NCI-H345 treated with DMSO at 0.1 percent for 48 hours (cell line): ENCODE measurements around the gene ENPP6.
"Not testable (repeated sequence)": the region's sequence is repeated elsewhere in the genome, so short reads cannot be mapped to it uniquely, and the experiment has no call there.

Source experiments
- DNase-seq: peaks from one replicate; lab custom pipeline; 2025; ENCODE audit not compliant: unreplicated experiment; lab: John Stamatoyannopoulos, UW

ENPP6 gene

GRCh38 chr4:184150102-184150839, 67.4 kb downstream of the ENPP6 start:
- no peak for DNase-seq

- no peak for DNase-seq
These were observed 68.7 kb downstream of the ENPP6 start for GRCh38 chr4:184148738-184149637.

DNA sequence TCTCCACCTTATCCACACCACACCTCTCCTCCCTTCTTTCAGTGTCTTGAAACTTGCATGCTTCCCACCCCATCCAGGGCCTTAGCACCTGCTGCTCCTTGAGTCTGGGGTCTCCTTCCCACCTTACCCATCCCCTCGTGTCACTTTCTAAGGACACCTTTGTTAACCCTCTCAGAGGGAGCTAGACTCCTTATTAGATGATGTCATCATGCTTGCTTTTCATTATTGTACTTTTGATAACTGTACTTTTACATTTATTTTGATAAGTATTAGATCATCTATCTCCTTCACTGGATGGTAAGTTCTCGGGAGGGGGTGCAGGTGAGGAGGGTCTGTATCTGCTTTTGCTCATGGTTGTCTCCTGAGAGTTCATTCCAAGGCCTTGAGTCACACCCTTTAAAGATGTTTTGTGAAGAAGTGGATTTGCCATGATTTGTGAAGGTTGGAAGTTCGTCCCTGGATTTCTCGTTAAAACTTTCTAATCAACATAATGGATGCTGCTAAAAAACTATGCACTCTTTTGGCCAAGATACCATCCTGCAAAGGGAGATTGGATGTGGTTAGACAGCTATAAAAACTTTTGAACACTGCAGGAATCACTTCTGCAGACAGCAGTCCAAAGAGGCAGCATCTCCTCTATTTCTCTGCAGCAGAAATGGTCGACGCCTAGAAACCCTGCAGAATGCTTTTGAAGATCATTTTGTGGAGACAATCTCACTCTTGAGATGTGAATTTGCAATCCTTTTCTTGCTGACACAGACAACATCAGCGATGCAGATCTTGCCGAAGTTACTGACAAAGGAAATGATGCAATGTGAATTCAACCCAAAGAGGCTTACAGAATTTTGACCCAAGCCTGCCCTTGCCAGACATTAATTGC, 69.6 kb downstream of the ENPP6 start:
- DNase-seq: no peak

DNA sequence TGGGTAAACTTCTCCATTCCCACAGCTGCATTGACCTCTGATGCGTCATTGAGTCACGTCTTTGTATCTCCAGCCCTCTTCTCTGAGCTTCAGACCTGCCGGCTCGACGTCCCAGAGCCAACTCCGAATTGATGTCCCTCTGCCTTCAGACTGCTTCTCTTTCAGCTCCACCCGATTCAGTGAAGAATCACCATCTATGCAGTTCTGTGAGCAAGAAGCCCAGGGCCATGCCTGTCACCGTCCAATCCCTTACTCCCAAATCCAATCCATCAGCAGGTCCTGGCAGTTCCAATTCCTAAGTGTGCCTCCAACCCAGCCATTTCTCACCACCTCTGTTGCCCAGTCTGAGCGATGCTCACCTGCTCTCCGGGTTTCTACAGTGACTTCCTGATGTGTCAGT, 70.7 kb downstream of the ENPP6 start:
- DNase-seq: no peak

- no peak for DNase-seq
These were observed 72.1 kb downstream of the ENPP6 start for GRCh38 chr4:184145596-184145995.

GRCh38 chr4:184143770-184144564, 73.7 kb downstream of the ENPP6 start:
- no peak for DNase-seq

DNA sequence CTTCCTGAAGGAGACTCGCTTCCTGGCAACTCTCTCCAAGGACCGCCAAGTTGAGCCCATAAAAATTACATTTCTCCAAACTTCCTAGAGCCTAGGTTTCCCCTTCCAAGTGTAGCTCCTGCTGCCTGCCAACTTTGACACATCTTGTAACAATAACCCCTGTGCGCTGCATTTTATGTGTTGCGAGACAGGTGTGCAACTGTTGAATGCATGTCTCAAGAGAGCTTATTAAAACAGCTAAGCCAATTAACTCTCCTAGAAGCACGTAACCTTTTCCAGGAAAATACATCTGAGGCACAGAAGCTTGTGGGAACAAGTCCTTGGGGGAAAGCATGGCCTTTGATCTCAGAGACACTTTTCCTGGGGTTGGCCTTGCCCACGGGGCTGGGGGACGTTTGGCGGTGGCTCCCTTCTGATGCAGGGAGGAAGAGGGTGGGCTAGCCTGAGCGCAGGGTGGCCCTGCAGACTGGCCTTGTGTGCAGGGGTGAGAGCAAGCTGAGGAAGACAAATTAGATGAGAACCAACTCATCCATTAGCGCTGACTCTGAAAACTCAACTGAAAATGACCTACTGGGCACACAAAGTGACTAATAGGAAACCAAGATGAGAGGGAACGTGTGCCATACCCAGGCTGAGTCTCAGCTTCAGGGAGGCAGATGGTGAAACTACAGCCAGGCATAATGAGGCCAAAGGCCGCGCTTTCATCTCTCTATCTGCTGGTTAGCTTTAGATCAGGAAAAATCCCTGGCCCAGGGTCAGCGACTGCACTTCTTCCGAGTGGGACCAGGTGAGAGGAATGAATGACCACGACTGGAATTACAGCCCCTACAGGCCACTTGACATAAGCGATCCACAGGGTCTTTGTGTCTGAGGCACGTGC, 75.3 kb downstream of the ENPP6 start:
- DNase-seq: no peak

DNA sequence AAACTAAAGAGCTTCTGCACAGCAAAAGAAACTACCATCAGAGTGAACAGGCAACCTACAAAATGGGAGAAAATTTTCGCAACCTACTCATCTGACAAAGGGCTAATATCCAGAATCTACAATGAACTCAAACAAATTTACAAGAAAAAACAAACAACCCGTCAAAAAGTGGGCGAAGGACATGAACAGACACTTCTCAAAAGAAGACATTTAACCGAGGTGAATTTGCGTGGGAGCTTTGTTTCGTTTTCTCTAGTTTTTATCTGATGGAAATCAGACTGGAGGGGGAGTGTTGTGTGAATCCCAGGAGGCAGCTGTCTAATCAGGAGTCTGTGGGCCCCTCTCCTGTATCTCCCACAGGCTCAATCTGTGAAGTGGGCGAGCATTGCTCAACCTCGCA, 76.8 kb downstream of the ENPP6 start:
- DNase-seq: not testable (repeated sequence)

DNA sequence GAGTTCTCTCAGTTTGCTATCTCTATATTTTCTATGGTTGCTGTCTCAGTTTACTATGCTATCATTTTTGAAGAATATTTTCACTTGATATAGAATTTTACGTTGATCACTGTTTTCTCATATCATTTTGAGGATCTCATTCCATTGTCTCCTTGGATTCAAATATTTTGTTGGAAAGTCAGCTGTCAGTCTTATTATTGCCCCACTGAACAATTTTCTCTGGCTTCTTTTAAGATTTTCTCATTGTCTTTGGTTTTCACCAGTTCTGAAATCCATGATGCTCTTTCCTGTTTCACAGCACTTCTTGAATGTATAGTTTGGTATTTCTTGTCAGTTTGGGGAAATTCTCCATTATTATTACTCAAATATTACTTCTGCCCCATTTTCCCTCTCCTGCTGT, 81.1 kb downstream of the ENPP6 start:
- no peak for DNase-seq

DNA sequence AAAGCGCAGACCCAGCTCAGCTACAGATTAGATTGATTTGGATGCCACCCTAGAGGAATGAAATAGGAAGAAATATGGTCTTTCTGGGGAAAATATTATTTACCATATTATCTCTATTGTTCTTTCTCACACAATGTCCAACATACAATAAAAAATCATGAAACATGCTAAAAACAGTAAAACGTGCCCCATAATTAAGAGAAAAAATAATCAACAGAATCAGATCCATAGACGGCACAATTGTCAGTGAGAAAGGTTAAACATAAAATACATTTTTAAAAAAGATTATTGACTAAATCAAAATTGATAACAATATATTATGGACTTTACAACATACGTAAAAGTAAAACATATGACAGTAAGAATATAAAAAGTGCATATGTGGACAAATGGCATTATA, 90.9 kb downstream of the ENPP6 start:
- no peak for DNase-seq

DNA sequence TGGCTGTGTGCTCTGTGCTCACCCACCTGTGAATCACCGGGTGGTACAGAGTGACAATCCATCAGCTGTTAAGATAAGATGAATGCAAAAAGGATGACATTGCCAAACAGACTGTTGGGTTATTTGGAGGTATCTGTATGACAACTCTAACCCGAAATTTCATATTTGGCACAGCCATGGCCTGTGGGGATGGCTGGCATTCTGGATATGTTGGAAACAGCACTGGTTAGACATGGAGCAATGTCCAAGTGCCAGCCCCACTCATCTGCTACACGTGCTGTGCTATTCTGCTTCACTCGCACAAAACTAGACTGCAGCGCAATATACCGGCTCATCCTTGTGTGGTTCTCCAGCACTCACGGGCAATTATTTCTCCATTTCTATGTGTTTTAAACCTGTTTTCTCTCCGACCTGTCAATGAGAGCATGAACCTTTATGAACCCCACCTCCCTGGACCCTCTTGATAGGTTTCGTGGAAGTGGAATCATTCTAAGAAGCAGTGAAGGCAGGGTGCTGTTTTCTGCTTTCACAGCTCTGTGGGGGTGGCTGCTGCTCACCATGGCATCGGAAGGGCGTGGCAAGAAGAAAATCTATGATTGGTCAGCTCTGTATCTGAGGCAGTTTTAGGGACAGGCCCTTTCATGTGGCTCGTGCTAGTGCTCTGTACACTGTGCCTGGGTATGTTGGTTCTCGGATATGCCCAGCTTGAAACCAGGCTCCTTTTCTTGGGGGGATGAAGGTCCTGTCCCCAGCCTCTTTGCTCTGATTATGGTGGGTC, 94.9 kb downstream of the ENPP6 start:
- no peak for DNase-seq

GRCh38 chr4:184120549-184121127, 97.0 kb downstream of the ENPP6 start:
- DNase-seq: no peak

- DNase-seq: no peak
These were observed 99.9 kb downstream of the ENPP6 start for GRCh38 chr4:184117662-184118199.

DNA sequence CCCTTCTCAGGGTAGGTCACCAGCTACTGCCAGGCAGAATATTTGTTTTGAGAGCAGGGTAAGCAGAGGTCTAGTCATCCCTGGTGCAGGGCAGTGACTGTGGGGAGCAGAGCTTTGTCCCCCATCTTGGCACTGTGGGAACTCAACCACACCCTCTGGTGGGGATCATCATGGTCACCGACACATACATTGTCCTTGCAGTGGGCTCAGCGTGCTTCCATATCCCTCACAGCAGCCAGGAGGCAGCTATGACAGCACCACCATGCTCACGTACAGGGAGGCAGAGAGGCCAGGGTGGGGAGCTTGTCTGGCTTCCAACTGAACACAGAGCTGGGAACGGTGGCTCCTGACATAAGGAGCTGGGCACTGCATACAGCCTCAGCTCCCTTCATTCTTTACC, 102.3 kb downstream of the ENPP6 start:
- DNase-seq: no peak

DNA sequence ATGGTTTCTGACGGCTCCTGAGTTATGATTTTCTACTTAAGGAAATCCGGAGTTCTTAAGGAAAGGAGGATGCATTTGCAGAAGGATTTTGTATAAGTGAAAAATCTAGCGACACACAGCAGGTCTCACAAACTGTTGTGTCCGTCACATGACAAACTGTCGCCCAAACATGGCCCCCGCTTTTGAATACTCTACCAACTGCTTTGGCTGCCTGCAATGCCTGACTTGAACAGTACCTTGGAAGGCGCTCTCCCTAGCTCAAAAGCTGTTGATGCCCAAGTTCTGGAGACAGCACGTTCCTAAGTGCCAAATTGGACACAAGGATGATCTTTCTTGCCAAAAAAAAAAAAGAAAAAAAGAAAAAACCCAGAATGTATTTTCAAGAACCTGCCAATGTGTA, 103.2 kb downstream of the ENPP6 start:
- DNase-seq: no peak

DNA sequence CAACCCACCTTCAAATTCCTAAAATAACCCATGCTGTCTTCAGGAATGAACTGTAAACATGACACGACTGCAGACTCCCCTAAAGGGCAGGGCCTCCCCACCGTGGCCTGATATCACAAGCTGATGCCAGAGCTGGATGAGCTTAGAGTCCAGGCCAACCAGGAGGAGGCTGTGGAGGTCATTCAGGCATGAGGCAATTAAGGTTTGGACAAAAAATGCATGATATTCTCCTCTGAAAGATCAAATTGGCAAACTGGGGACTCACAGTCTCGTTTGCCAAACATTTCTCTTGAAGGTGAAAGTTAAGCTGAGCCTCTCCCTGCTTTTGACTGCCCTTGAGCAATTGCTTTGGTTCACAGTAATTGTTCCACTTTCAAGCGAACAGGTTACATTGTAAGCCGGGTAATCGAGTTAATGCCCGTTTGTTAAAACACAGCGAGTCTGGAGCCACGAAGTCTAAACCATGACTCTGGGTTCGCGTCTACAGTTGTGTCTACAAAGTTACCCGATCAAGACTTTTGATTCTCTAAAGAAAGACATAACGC, 105.6 kb downstream of the ENPP6 start:
- DNase-seq: no peak

DNA sequence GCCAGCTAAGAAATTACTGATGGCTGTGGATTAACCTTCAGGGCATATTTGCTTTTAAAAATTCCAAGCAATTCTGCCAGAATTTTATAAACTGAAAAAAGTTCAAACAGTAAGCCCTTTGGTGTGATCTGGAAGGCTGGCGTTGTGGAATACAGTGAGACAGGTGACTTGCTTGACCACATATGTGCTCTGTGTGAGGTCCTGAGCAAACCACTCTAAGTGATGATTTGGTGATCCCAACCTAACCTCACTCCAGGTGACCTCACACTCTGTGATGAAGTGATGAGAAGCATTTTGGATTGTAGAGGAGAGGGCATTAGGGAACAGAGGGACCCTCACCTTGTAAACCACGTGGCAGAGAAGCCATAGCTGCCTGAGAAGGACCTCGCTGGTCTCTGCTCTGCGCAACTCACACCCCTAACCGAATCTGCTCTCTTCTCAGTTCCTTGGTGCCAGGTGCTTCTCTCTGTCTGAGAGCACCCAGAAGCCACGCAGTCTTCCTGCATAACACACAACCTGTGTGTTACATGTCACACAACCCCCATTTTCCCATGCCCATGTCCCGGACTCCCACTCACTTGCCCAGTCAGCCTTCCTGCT, 106.3 kb downstream of the ENPP6 start:
- no peak for DNase-seq
